ENCODE measurements around the gene CDH23.

Gene CDH23

GRCh38 chr10:71572962-71573361, 176.2 kb downstream of the CDH23 start:
- POLR2A ChIA-PET: no interaction called here
- TF ChIP-seq ZNF384 (IDR thresholded peaks at IDR 0.05): no peak
- TF ChIP-seq NFRKB (IDR thresholded peaks at IDR 0.05): no peak
- TF ChIP-seq FOXM1 (IDR thresholded peaks at IDR 0.05; ENCODE audit: borderline replicate concordance): no peak
- TF ChIP-seq ELF4 (IDR thresholded peaks at IDR 0.05): no peak
- TF ChIP-seq HDGF (IDR thresholded peaks at IDR 0.05; ENCODE audit: borderline replicate concordance): no peak
- TF ChIP-seq ARNT (IDR thresholded peaks at IDR 0.05): no peak
- TF ChIP-seq L3MBTL2 (conservative IDR thresholded peaks at IDR 0.05): no peak
- TF ChIP-seq TARDBP (IDR thresholded peaks at IDR 0.05): no peak
- no peak for TF ChIP-seq BHLHE40 (IDR thresholded peaks at IDR 0.05; ENCODE audit: borderline replicate concordance)
- TF ChIP-seq SP1 (IDR thresholded peaks at IDR 0.05): no peak
- no peak for TF ChIP-seq CTBP1 (IDR thresholded peaks at IDR 0.05; ENCODE audit: borderline replicate concordance)
- TF ChIP-seq FOXK2 (IDR thresholded peaks at IDR 0.05): no peak
- DNase-seq (ENCODE audit: extremely low spot score): no peak
- CTCF ChIA-PET: interaction anchor here (0.7 to 1.0 kb wide), 2 partner anchors 10 to 12 kb away, joined by 3 to 4 read pairs; no protein-coding TSS in a partner anchor

GRCh38 chr10:71573562-71574518, 177.1 kb downstream of the CDH23 start:
- DNase-seq (ENCODE audit: extremely low spot score): no peak
- POLR2A ChIA-PET: no interaction called here
- CTCF ChIA-PET: interaction anchor here (0.6 to 1.0 kb wide), 3 partner anchors 11 to 133 kb away, joined by 3 to 4 read pairs (median 3); no protein-coding TSS in a partner anchor
- no peak for TF ChIP-seq FOXA1 (IDR thresholded peaks at IDR 0.05)
- TF ChIP-seq SUZ12 (IDR thresholded peaks at IDR 0.05): no peak
- TF ChIP-seq L3MBTL2 (conservative IDR thresholded peaks at IDR 0.05): no peak

- ChIA-PET POLR2A (no interaction called here), CTCF (no interaction called here)
- TF ChIP-seq ARNT (IDR thresholded peaks at IDR 0.05) (no peak), PKNOX1 (IDR thresholded peaks at IDR 0.05) (no peak), LEF1 (IDR thresholded peaks at IDR 0.05; ENCODE audit: borderline replicate concordance) (no peak)
- no peak for DNase-seq (ENCODE audit: extremely low spot score)
Observed at GRCh38 chr10:71575451-71575850, 178.7 kb downstream of the CDH23 start.

GRCh38 chr10:71575934-71576801, 179.4 kb downstream of the CDH23 start:
- CTCF ChIA-PET: no interaction called here
- POLR2A ChIA-PET: no interaction called here
- no peak for DNase-seq (ENCODE audit: extremely low spot score)
- TF ChIP-seq SUZ12 (IDR thresholded peaks at IDR 0.05) (no peak), LEF1 (IDR thresholded peaks at IDR 0.05; ENCODE audit: borderline replicate concordance) (no peak), PKNOX1 (IDR thresholded peaks at IDR 0.05) (no peak), FOXM1 (IDR thresholded peaks at IDR 0.05; ENCODE audit: borderline replicate concordance) (no peak), BHLHE40 (IDR thresholded peaks at IDR 0.05; ENCODE audit: borderline replicate concordance) (no peak), L3MBTL2 (conservative IDR thresholded peaks at IDR 0.05) (no peak), FOXA1 (IDR thresholded peaks at IDR 0.05) (no peak), ZNF384 (IDR thresholded peaks at IDR 0.05) (no peak), ARNT (IDR thresholded peaks at IDR 0.05) (no peak), HDGF (IDR thresholded peaks at IDR 0.05; ENCODE audit: borderline replicate concordance) (no peak), TARDBP (IDR thresholded peaks at IDR 0.05) (no peak), CTBP1 (IDR thresholded peaks at IDR 0.05; ENCODE audit: borderline replicate concordance) (no peak), FOXK2 (IDR thresholded peaks at IDR 0.05) (no peak), ELF4 (IDR thresholded peaks at IDR 0.05) (no peak), NFRKB (IDR thresholded peaks at IDR 0.05) (no peak), SP1 (IDR thresholded peaks at IDR 0.05) (no peak)

- TF ChIP-seq SUZ12 (IDR thresholded peaks at IDR 0.05) (no peak), LEF1 (IDR thresholded peaks at IDR 0.05; ENCODE audit: borderline replicate concordance) (no peak), FOXM1 (IDR thresholded peaks at IDR 0.05; ENCODE audit: borderline replicate concordance) (no peak), TARDBP (IDR thresholded peaks at IDR 0.05) (no peak), FOXA1 (IDR thresholded peaks at IDR 0.05) (no peak), ZNF384 (IDR thresholded peaks at IDR 0.05) (no peak), CTBP1 (IDR thresholded peaks at IDR 0.05; ENCODE audit: borderline replicate concordance) (no peak), PKNOX1 (IDR thresholded peaks at IDR 0.05) (no peak), L3MBTL2 (conservative IDR thresholded peaks at IDR 0.05) (no peak), BHLHE40 (IDR thresholded peaks at IDR 0.05; ENCODE audit: borderline replicate concordance) (no peak), HDGF (IDR thresholded peaks at IDR 0.05; ENCODE audit: borderline replicate concordance) (no peak), ARNT (IDR thresholded peaks at IDR 0.05) (no peak), NFRKB (IDR thresholded peaks at IDR 0.05) (no peak), SP1 (IDR thresholded peaks at IDR 0.05) (no peak), ELF4 (IDR thresholded peaks at IDR 0.05) (no peak), FOXK2 (IDR thresholded peaks at IDR 0.05) (no peak)
- POLR2A ChIA-PET: no interaction called here
- CTCF ChIA-PET: no interaction called here
Observed at GRCh38 chr10:71576842-71577241, 180.1 kb downstream of the CDH23 start.

More at GRCh38 chr10:71576842-71577241, 180.1 kb downstream of the CDH23 start:
- DNase-seq (ENCODE audit: extremely low spot score): no peak

Data from HEK293T (cell line).